K562 (cell line): ENCODE measurements around the gene SYNE2. TPM values are rescaled to one million over a fixed set of nuclear protein-coding genes. Genes with fewer than 3 reads are reported as not detected.

Source experiments
- ATAC-seq: fragments of 200-7000 bp; cut with Tn5 transposase; 3 replicates; pipeline ENCODE4 v1.9.1; 2020; ENCODE audit warnings: moderate library complexity
- BruUV-seq: library from RNA; stranded (reverse); fragments of 400-500 nt; replicated peaks from 2 replicates; lab custom pipeline; 2021; lab: Mats Ljungman, UMichigan
- CTCF ChIA-PET: fragments of 300-600 bp; formaldehyde crosslinking; extraction: SDS; loops from one replicate; lab custom pipeline; 2021; ENCODE audit warnings: low intra/inter-chr PET ratio; lab: Yijun Ruan, JAX
- POLR2A ChIA-PET: fragments of 300-600, 350-650 bp; sonication (Branson Sonifier 250); formaldehyde crosslinking; extraction: SDS; loops from one replicate; lab custom pipeline; 2021; ENCODE audit warnings: antibody characterized with exemption, inconsistent platforms; lab: Yijun Ruan, JAX
- DNase-seq, 4 experiments: peaks; one replicate each; pipeline versions ENCODE4 v3.0.0 to v3.0.0-alpha.2; 2011 to 2018; ENCODE audit warnings: low spot score in 3 of 4, mixed read lengths in 3 of 4; ENCODE audit errors: extremely low read depth in 1 of 4
- FAIRE-seq: peaks from 2 replicates; lab custom pipeline; 2011; peaks lifted over from hg19 to GRCh38; lab: Jason Lieb, UNC
- H2AFZ ChIP-seq: 2 replicates; pipeline ENCODE4 v1.6.0; 2011; ENCODE audit warnings: low read depth, low read length, control low read depth, inconsistent platforms
- H3K27ac ChIP-seq: fragments of 200-600 bp; 3 replicates; pipeline ENCODE4 v1.8.0; 2011; ENCODE audit warnings: low read depth, mild to moderate bottlenecking, control low read depth, inconsistent platforms, low read length, moderate library complexity, mixed read lengths; ENCODE audit errors: extremely low read depth
- H3K27me3 ChIP-seq, 2 experiments: fragments of 300-600 bp in 1 of 2; 2 replicates in 1 of 2; 3 replicates in 1 of 2; pipeline versions ENCODE4 v1.6.0 to v1.8.0; 2011; ENCODE audit warnings: inconsistent platforms in 2 of 2, low read length in 2 of 2, mild to moderate bottlenecking in 1 of 2, mixed read lengths in 1 of 2, moderate library complexity in 1 of 2; ENCODE audit not compliant: control insufficient read depth in 2 of 2, insufficient read depth in 2 of 2
- H3K36me3 ChIP-seq: fragments of 300-600 bp; 3 replicates; pipeline ENCODE4 v1.8.0; 2011; ENCODE audit warnings: mild to moderate bottlenecking, low read length, inconsistent platforms; ENCODE audit not compliant: control insufficient read depth, insufficient read depth
- H3K4me1 ChIP-seq, 2 experiments: fragments of 200-600 bp in 1 of 2; replicated peaks in 1 of 2; 2 replicates in 1 of 2; 3 replicates in 1 of 2; pipeline versions ENCODE4 v1.5.1 to v1.8.0; 2011; ENCODE audit warnings: inconsistent platforms in 2 of 2, low read length in 2 of 2, mild to moderate bottlenecking in 1 of 2, mixed read lengths in 1 of 2, moderate library complexity in 1 of 2; ENCODE audit not compliant: control insufficient read depth in 2 of 2, insufficient read depth in 2 of 2
- H3K4me2 ChIP-seq: 2 replicates; pipeline ENCODE4 v1.6.1; 2011; ENCODE audit warnings: low read length, control low read depth, inconsistent platforms, mixed read lengths; ENCODE audit not compliant: insufficient read depth
- H3K4me3 ChIP-seq: fragments of 200-600 bp; sonication (generic), shearing (Covaris generic); 2 replicates; pipeline ENCODE4 v1.5.1; 2016; ENCODE audit warnings: control low read depth, inconsistent platforms
- H3K79me2 ChIP-seq: fragments of 200-600 bp; 3 replicates; pipeline ENCODE4 v1.8.0; 2011; ENCODE audit warnings: low read length, inconsistent platforms; ENCODE audit not compliant: control insufficient read depth, insufficient read depth
- H3K9ac ChIP-seq, 2 experiments: 2 replicates each; pipeline versions ENCODE4 v1.6.0 to v1.6.1; 2011; ENCODE audit warnings: low read depth in 2 of 2, low read length in 2 of 2, control low read depth in 1 of 2, inconsistent platforms in 1 of 2, mild to moderate bottlenecking in 1 of 2, mixed read lengths in 1 of 2; ENCODE audit not compliant: insufficient read depth in 1 of 2
- H3K9me1 ChIP-seq: one replicate; pipeline ENCODE4 v1.6.0; 2011; ENCODE audit warnings: inconsistent platforms, mild to moderate bottlenecking, low read length, moderate library complexity; ENCODE audit not compliant: control insufficient read depth, insufficient read depth
- H3K9me3 ChIP-seq: replicated peaks from 2 replicates; pipeline ENCODE4 v1.5.1; 2011; ENCODE audit warnings: low read depth, low read length, inconsistent platforms; ENCODE audit not compliant: control insufficient read depth, insufficient read depth
- H4K20me1 ChIP-seq: replicated peaks from 2 replicates; pipeline ENCODE4 v1.6.1; 2011; ENCODE audit warnings: low read length, inconsistent platforms, mixed read lengths; ENCODE audit not compliant: control insufficient read depth, insufficient read depth
- GTF2F1 ChIP-seq: IDR thresholded peaks from 2 replicates; pipeline ENCODE4 v1.6.1; 2011; ENCODE audit warnings: low read depth, low read length, improper control_type of control experiment
- ZNF830 ChIP-seq: fragments of 250-450 bp; sonication (Bioruptor Pico); IDR thresholded peaks from 2 replicates; pipeline ENCODE4 v1.5.0; 2021; ENCODE audit warnings: mild to moderate bottlenecking
- WGBS: fragments of 100-300 bp; shearing (Covaris generic); methylation state at CpG from one replicate; pipeline ENCODE4 v1.1.6; 2016; ENCODE audit warnings: low coverage, mixed read lengths; ENCODE audit not compliant: insufficient coverage; ENCODE audit errors: missing lambda C conversion rate; 5-methylcytosine and 5-hydroxymethylcytosine counted together
- in situ Hi-C: fragments of 300-500 bp; cut with MboI; formaldehyde crosslinking; loops from 4 replicates; pipeline ENCODE4 v1.15.0; 2018; ENCODE audit warnings: inconsistent platforms, mixed read lengths
- intact Hi-C: fragments of 100-400 bp; cut with micrococcal nuclease; formaldehyde crosslinking; loops from 2 replicates; pipeline ENCODE4 v1.14.2; 2022
- polyA plus RNA-seq, 8 experiments: library from polyadenylated mRNA; depleted of rRNA in 4 of 8; stranded (reverse) in 5 of 8; unstranded in 3 of 8; fragments of >200 nt; fragmentation: Nextera tagmentation in 2 of 8; fragmentation: Illumina TruSeq in 1 of 8; extraction: Ambion mirVana in 2 of 8; extraction: Trizol in 1 of 8; gene quantifications; 2 replicates each; pipeline versions ENCODE4 v1.2.1 to v1.2.3, GENCODE V29; 2011 to 2014; ENCODE audit warnings: inconsistent platforms in 1 of 8, missing spikeins in 1 of 8
- total RNA-seq, 7 experiments: library from RNA; depleted of rRNA in 6 of 7; stranded (reverse); fragments of >200 nt in 6 of 7; fragmentation: Illumina TruSeq in 2 of 7; extraction: Trizol in 2 of 7; gene quantifications; 2 replicates each; pipeline versions ENCODE4 v1.2.1 to v1.2.3, GENCODE V29; 2011 to 2021; ENCODE audit warnings: low replicate concordance in 1 of 7
- TF ChIP-seq, protein P1 (sequence below): fragments of 450-650 bp; IDR thresholded peaks from 2 replicates; pipeline ENCODE4 v1.6.1; 2017; ENCODE audit warnings: antibody characterized with exemption
- TF ChIP-seq, protein P2 (sequence below): IDR thresholded peaks from 3 replicates; pipeline ENCODE4 v1.6.1; 2011; ENCODE audit warnings: borderline replicate concordance, mild to moderate bottlenecking, moderate library complexity; ENCODE audit not compliant: insufficient read length; ENCODE audit errors: extremely low read depth

The SYNE2 gene
- total and polyA plus RNA-seq, 9 of the 15 experiments (the other 6 are each of a cell fraction or from before 2014, with no cell fraction given), result 0.06 to 0.53 (median 0.11) TPM

DNA sequence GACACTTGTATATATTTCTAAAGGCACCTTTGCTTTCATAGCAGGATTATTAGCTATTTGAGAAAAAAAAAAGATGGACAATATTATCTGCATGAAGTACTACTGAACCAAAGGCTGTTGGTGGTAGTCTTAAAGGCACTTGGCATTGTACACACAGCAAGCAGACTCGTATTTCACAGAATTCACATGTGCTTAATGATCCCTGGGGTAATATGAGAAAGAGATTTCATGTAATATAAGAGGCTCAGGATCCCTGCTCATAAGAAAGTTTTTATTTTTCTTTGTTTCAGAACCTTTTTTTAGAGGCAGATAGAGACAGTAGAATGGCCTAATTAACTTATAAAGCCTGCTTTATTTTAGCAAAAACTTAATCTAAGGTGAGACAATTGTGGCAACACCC lies 59.5 kb downstream of the SYNE2 start:
- POLR2A ChIA-PET, result no interaction called here
- intact Hi-C loops, result no loop called here
- no peaks in the 10 kb centered on the region for H3K9me1 ChIP-seq
- H4K20me1 ChIP-seq, result no peaks in the 10 kb centered on the region
- BruUV-seq, result no TSS peak
- 0% methylated on average over 1 of the region's 1 CpG for WGBS
- TF ChIP-seq, protein P1, sequence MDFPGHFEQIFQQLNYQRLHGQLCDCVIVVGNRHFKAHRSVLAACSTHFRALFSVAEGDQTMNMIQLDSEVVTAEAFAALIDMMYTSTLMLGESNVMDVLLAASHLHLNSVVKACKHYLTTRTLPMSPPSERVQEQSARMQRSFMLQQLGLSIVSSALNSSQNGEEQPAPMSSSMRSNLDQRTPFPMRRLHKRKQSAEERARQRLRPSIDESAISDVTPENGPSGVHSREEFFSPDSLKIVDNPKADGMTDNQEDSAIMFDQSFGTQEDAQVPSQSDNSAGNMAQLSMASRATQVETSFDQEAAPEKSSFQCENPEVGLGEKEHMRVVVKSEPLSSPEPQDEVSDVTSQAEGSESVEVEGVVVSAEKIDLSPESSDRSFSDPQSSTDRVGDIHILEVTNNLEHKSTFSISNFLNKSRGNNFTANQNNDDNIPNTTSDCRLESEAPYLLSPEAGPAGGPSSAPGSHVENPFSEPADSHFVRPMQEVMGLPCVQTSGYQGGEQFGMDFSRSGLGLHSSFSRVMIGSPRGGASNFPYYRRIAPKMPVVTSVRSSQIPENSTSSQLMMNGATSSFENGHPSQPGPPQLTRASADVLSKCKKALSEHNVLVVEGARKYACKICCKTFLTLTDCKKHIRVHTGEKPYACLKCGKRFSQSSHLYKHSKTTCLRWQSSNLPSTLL, result no peak
- TF ChIP-seq, protein P2, sequence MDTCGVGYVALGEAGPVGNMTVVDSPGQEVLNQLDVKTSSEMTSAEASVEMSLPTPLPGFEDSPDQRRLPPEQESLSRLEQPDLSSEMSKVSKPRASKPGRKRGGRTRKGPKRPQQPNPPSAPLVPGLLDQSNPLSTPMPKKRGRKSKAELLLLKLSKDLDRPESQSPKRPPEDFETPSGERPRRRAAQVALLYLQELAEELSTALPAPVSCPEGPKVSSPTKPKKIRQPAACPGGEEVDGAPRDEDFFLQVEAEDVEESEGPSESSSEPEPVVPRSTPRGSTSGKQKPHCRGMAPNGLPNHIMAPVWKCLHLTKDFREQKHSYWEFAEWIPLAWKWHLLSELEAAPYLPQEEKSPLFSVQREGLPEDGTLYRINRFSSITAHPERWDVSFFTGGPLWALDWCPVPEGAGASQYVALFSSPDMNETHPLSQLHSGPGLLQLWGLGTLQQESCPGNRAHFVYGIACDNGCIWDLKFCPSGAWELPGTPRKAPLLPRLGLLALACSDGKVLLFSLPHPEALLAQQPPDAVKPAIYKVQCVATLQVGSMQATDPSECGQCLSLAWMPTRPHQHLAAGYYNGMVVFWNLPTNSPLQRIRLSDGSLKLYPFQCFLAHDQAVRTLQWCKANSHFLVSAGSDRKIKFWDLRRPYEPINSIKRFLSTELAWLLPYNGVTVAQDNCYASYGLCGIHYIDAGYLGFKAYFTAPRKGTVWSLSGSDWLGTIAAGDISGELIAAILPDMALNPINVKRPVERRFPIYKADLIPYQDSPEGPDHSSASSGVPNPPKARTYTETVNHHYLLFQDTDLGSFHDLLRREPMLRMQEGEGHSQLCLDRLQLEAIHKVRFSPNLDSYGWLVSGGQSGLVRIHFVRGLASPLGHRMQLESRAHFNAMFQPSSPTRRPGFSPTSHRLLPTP, result no peak
- no peak for TF ChIP-seq ZNF830 (CRISPR knock-in tag)
- no peak for TF ChIP-seq GTF2F1
- H3K4me2 ChIP-seq, result no peak overlapping the region
- no peak overlapping the region for H2AFZ ChIP-seq
- no peak for DNase-seq
- no peaks in the 10 kb centered on the region for H3K4me1 ChIP-seq
- H3K4me3 ChIP-seq, result no peak overlapping the region
- H3K27ac ChIP-seq, result no peak overlapping the region
- H3K9me3 ChIP-seq, result no peaks in the 10 kb centered on the region
- H3K9ac ChIP-seq, result no peak overlapping the region
- H3K79me2 ChIP-seq, result no peaks in the 10 kb centered on the region
- CTCF ChIA-PET, result no interaction called here
- H3K36me3 ChIP-seq, result no peaks in the 10 kb centered on the region
- ATAC-seq, result no peak
- no peaks in the 10 kb centered on the region for H3K27me3 ChIP-seq
- FAIRE-seq, result no peak
- in situ Hi-C loops, result no loop called here
